H9 (cell line): Measurements from ENCODE around the gene NDRG2. TPM values are rescaled to one million over a fixed set of nuclear protein-coding genes. Genes with fewer than 3 reads are reported as not detected.

Experiments used
- DNase-seq: peaks from one replicate; pipeline ENCODE4 v3.0.0-alpha.2; 2017
- H2AFZ ChIP-seq: one replicate; pipeline ENCODE4 v1.6.1; 2013; ENCODE audit warnings: mild to moderate bottlenecking, low read length, control low read depth, moderate library complexity
- H2AK5ac ChIP-seq: 2 replicates; pipeline ENCODE4 v1.6.1; 2013; ENCODE audit warnings: low read length, control low read depth, mixed read lengths; ENCODE audit not compliant: insufficient read length
- H2BK120ac ChIP-seq: one replicate; pipeline ENCODE4 v1.6.1; 2013; ENCODE audit warnings: low read depth, mild to moderate bottlenecking, low read length, control low read depth, inconsistent platforms; ENCODE audit not compliant: poor library complexity, severe bottlenecking
- H2BK12ac ChIP-seq: 2 replicates; pipeline ENCODE4 v1.6.1; 2013; ENCODE audit warnings: low read length, control low read depth, mixed read lengths, low read depth; ENCODE audit not compliant: insufficient read length
- H2BK15ac ChIP-seq: 2 replicates; pipeline ENCODE4 v1.6.1; 2013; ENCODE audit warnings: low read depth, low read length, control low read depth
- H2BK20ac ChIP-seq: one replicate; pipeline ENCODE4 v1.6.1; 2013; ENCODE audit warnings: low read depth, mild to moderate bottlenecking, low read length, control low read depth, inconsistent platforms; ENCODE audit not compliant: poor library complexity, severe bottlenecking
- H2BK5ac ChIP-seq: 2 replicates; pipeline ENCODE4 v1.6.1; 2013; ENCODE audit warnings: low read length, control low read depth, mixed read lengths; ENCODE audit not compliant: insufficient read length
- H3K14ac ChIP-seq: 2 replicates; pipeline ENCODE4 v1.6.1; 2013; ENCODE audit warnings: low read length, control low read depth; ENCODE audit not compliant: insufficient read depth
- H3K18ac ChIP-seq: 2 replicates; pipeline ENCODE4 v1.6.1; 2013; ENCODE audit warnings: low read depth, mild to moderate bottlenecking, mixed read lengths, low read length, control low read depth; ENCODE audit not compliant: insufficient read length
- H3K23ac ChIP-seq: 2 replicates; pipeline ENCODE4 v1.6.1; 2013; ENCODE audit warnings: low read length, control low read depth, mixed read lengths, low read depth; ENCODE audit not compliant: insufficient read length
- H3K23me2 ChIP-seq: 2 replicates; pipeline ENCODE4 v1.6.1; 2013; ENCODE audit warnings: low read depth, mild to moderate bottlenecking, mixed read lengths, low read length, control low read depth; ENCODE audit not compliant: insufficient read length, poor library complexity, severe bottlenecking
- H3K27ac ChIP-seq: 2 replicates; pipeline ENCODE4 v1.5.1; 2013; ENCODE audit warnings: low read length, control low read depth, mixed read lengths, low read depth; ENCODE audit not compliant: insufficient read length
- H3K27me3 ChIP-seq: 2 replicates; pipeline ENCODE4 v1.6.1; 2013; ENCODE audit warnings: low read length, control low read depth, inconsistent platforms; ENCODE audit not compliant: insufficient read depth
- H3K4ac ChIP-seq: 2 replicates; pipeline ENCODE4 v1.6.1; 2013; ENCODE audit warnings: low read depth, mild to moderate bottlenecking, control low read depth, inconsistent platforms, low read length, moderate library complexity
- H3K4me1 ChIP-seq: 2 replicates; pipeline ENCODE4 v1.6.1; 2013; ENCODE audit warnings: low read length, control low read depth, inconsistent platforms; ENCODE audit not compliant: insufficient read depth
- H3K4me2 ChIP-seq: 2 replicates; pipeline ENCODE4 v1.6.1; 2013; ENCODE audit warnings: low read length, control low read depth, mixed read lengths; ENCODE audit not compliant: insufficient read length, insufficient read depth
- H3K56ac ChIP-seq: 2 replicates; pipeline ENCODE4 v1.6.1; 2013; ENCODE audit warnings: low read depth, mild to moderate bottlenecking, mixed read lengths, low read length, control low read depth; ENCODE audit not compliant: insufficient read length
- H3K79me1 ChIP-seq: 2 replicates; pipeline ENCODE4 v1.6.1; 2013; ENCODE audit warnings: low read depth, mild to moderate bottlenecking, moderate library complexity, low read length, control low read depth, inconsistent platforms; ENCODE audit not compliant: insufficient read depth, poor library complexity, severe bottlenecking
- H3K79me2 ChIP-seq: 2 replicates; pipeline ENCODE4 v1.6.1; 2013; ENCODE audit warnings: low read length, control low read depth, inconsistent platforms; ENCODE audit not compliant: insufficient read depth
- H3K9ac ChIP-seq: 2 replicates; pipeline ENCODE4 v1.6.1; 2013; ENCODE audit warnings: low read length, control low read depth, mixed read lengths; ENCODE audit not compliant: insufficient read length; ENCODE audit errors: extremely low read depth
- H3K9me3 ChIP-seq: one replicate; pipeline ENCODE4 v1.6.1; 2013; ENCODE audit warnings: low read depth, low read length, inconsistent platforms; ENCODE audit not compliant: control insufficient read depth
- H3T11ph ChIP-seq: one replicate; pipeline ENCODE4 v1.6.1; 2013; ENCODE audit warnings: mild to moderate bottlenecking, low read length, control low read depth, inconsistent platforms
- H4K20me1 ChIP-seq: one replicate; pipeline ENCODE4 v1.6.1; 2013; ENCODE audit not compliant: control insufficient read depth, insufficient read length, insufficient read depth
- H4K5ac ChIP-seq: 2 replicates; pipeline ENCODE4 v1.6.1; 2013; ENCODE audit warnings: low read depth, mild to moderate bottlenecking, mixed read lengths, low read length, control low read depth; ENCODE audit not compliant: insufficient read length
- H4K8ac ChIP-seq: replicated peaks from 2 replicates; pipeline ENCODE4 v1.6.1; 2013; ENCODE audit warnings: low read length, control low read depth, mixed read lengths, low read depth; ENCODE audit not compliant: insufficient read length
- H4K91ac ChIP-seq: 2 replicates; pipeline ENCODE4 v1.6.1; 2013; ENCODE audit warnings: low read depth, mild to moderate bottlenecking, moderate library complexity, mixed read lengths, low read length, control low read depth; ENCODE audit not compliant: insufficient read length
- H3K27ac Mint-ChIP-seq, 3 experiments: 2 replicates in 2 of 3; 3 replicates in 1 of 3; pipeline ENCODE4 v1.8.0; 2020 to 2021; ENCODE audit warnings: mixed read lengths in 3 of 3, mild to moderate bottlenecking in 1 of 3, moderate library complexity in 1 of 3
- H3K27me3 Mint-ChIP-seq: 2 replicates; pipeline ENCODE4 v1.8.0; 2021; ENCODE audit warnings: low read depth, mild to moderate bottlenecking, moderate library complexity, mixed read lengths
- H3K36me3 Mint-ChIP-seq, 3 experiments: 2 replicates in 2 of 3; 3 replicates in 1 of 3; pipeline ENCODE4 v1.8.0; 2020 to 2021; ENCODE audit warnings: low read depth in 3 of 3, mixed read lengths in 3 of 3; ENCODE audit not compliant: insufficient read depth in 1 of 3
- H3K4me1 Mint-ChIP-seq, 2 experiments: 2 replicates each; pipeline ENCODE4 v1.8.0; 2020; ENCODE audit warnings: mixed read lengths in 2 of 2
- H3K4me3 Mint-ChIP-seq, 2 experiments: 2 replicates in 1 of 2; 3 replicates in 1 of 2; pipeline ENCODE4 v1.8.0; 2020 to 2021; ENCODE audit warnings: mild to moderate bottlenecking in 2 of 2, mixed read lengths in 2 of 2, moderate library complexity in 1 of 2
- H3K9me3 Mint-ChIP-seq, 2 experiments: 2 replicates in 1 of 2; 3 replicates in 1 of 2; pipeline ENCODE4 v1.8.0; 2020; ENCODE audit warnings: mild to moderate bottlenecking in 2 of 2, mixed read lengths in 2 of 2, moderate library complexity in 1 of 2
- CTCF ChIP-seq: fragments of 200-600 bp; sonication (generic); conservative IDR thresholded peaks from 3 replicates; pipeline ENCODE4 v1.8.0; 2021; ENCODE audit warnings: antibody characterized with exemption, mild to moderate bottlenecking
- WGBS: extraction: QIAGEN DNeasy Blood & Tissue Kit; methylation state at CpG from one replicate; pipeline ENCODE4 v1.1.7; 2013; ENCODE audit warnings: missing lambda C conversion rate, low lambda C conversion rate, mixed read lengths; ENCODE audit not compliant: insufficient read length; ENCODE audit errors: extremely low coverage; 5-methylcytosine and 5-hydroxymethylcytosine counted together
- total RNA-seq: library from RNA; stranded (reverse); gene quantifications from 2 replicates; pipeline ENCODE4 v1.2.1, GENCODE V29; 2021

Gene NDRG2
- total RNA-seq, 1 experiment from 2014 or later: 20.6 TPM

DNA sequence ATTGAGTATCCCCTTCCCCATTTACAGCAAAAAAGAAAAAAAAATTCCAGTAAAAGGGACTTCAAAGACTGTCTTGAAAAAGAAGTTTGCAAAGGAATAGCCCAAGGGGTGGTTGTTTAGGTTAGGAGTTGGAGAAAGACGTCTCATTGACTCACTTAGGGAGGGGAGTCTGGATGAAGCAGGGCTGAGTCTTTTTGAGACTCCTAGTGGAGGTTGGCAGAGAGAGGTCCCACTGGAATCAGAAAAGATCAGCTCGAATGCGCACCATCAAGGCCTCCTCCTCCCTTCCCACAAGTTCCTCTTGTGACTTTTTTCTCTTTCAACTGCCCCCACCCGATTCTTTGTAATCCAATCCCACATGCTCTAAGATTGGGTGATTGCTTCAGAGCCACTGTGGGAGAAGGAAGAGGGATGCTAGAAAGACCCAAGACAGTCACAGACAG is 47.2 kb upstream of the NDRG2 start:
- no peak for TF ChIP-seq CTCF
- no peak overlapping the region for H4K91ac ChIP-seq
- no peak overlapping the region for H2BK120ac ChIP-seq
- peak overlapping the region; percentile 76 for H3K4me2 ChIP-seq
- Mint-ChIP-seq H3K36me3 (peaks cover 33 to 48% (median 43%) of the 10 kb centered on the region in 3 experiments), H3K9me3 (no peaks in the 10 kb centered on the region), H3K4me3 (peak overlapping the region; percentile 88 to 96), H3K4me1 (peaks cover 26 to 27% of the 10 kb centered on the region in 2 experiments), H3K27ac (peak overlapping the region; percentile 87 to 95 (median 90); a peak in 6 of 7 replicates), H3K27me3 (peaks cover 15% of the 10 kb centered on the region)
- H3K23ac ChIP-seq: no peak overlapping the region
- H2BK15ac ChIP-seq: no peak overlapping the region
- H3K79me1 ChIP-seq: no peaks in the 10 kb centered on the region
- H3K18ac ChIP-seq: no peak overlapping the region
- no peak overlapping the region for H3K14ac ChIP-seq
- no peak overlapping the region for H2BK5ac ChIP-seq
- H3K23me2 ChIP-seq: peaks cover 31% of the 10 kb centered on the region
- no peak overlapping the region for H2AFZ ChIP-seq
- no peak overlapping the region for H3T11ph ChIP-seq
- no peak overlapping the region for H3K4ac ChIP-seq
- no peak overlapping the region for H3K27ac ChIP-seq
- no peak overlapping the region for H4K5ac ChIP-seq
- H2BK12ac ChIP-seq: no peak overlapping the region
- H2BK20ac ChIP-seq: no peak overlapping the region
- H2AK5ac ChIP-seq: no peak overlapping the region
- no peaks in the 10 kb centered on the region for H3K27me3 ChIP-seq
- H3K4me1 ChIP-seq: peaks cover 4% of the 10 kb centered on the region; the same call in 1 of the 2 replicates
- no peaks in the 10 kb centered on the region for H4K20me1 ChIP-seq
- H3K9me3 ChIP-seq: no peaks in the 10 kb centered on the region
- no CpG with 5 or more reads among the region's 4 CpGs for WGBS
- H3K79me2 ChIP-seq: no peaks in the 10 kb centered on the region
- no peak overlapping the region for H4K8ac ChIP-seq
- no peak overlapping the region for H3K56ac ChIP-seq
- DNase-seq: no peak
- no peak overlapping the region for H3K9ac ChIP-seq
